ENCODE data around the gene SOCS4.
"Not testable (repeated sequence)": the region's sequence is repeated elsewhere in the genome, so short reads cannot be mapped to it uniquely, and the experiment has no call there.

GRCh38 chr14:55064896-55065295 is 37.9 kb downstream of the SOCS4 start:
- not testable (repeated sequence) for TF ChIP-seq POLR2A (IDR thresholded peaks at IDR 0.05; ENCODE audit: extremely low read depth, insufficient read length); CTCF (IDR thresholded peaks at IDR 0.05; ENCODE audit: low read depth, low read length); MAX (IDR thresholded peaks at IDR 0.05; ENCODE audit: low read depth, low read length)
